KG1 (cell line): ENCODE data around the gene HTR3D.
"Not testable (repeated sequence)": the region's sequence is repeated elsewhere in the genome, so short reads cannot be mapped to it uniquely, and the experiment has no call there.

Source experiments
- DNase-seq: peaks from one replicate; lab custom pipeline; 2025; lab: John Stamatoyannopoulos, UW

Gene HTR3D

GRCh38 chr3:184031187-184031792, at the start of gene HTR3D:
Gene HTR3D, plus strand, starts transcription at chr3:184031742. Its CDS starts 0 bp downstream, at chr3:184031742.
- DNase-seq = no peak

- no peak for DNase-seq
Measured at GRCh38 chr3:183981990-183982644, 49.4 kb upstream of the HTR3D start.

GRCh38 chr3:183984127-183984740, 47.3 kb upstream of the HTR3D start:
- DNase-seq = no peak

GRCh38 chr3:183984749-183985729, 46.5 kb upstream of the HTR3D start:
- no peak for DNase-seq

GRCh38 chr3:183987000-183987600, 44.4 kb upstream of the HTR3D start:
- DNase-seq = no peak

GRCh38 chr3:183988216-183988790, 43.2 kb upstream of the HTR3D start:
- peak; percentile 17 for DNase-seq

- DNase-seq = no peak
Measured at GRCh38 chr3:183991403-183991802, 40.1 kb upstream of the HTR3D start.

- DNase-seq = no peak
Measured at GRCh38 chr3:184001761-184002160, 29.8 kb upstream of the HTR3D start.

- DNase-seq = no peak
Measured at GRCh38 chr3:184002469-184002868, 29.1 kb upstream of the HTR3D start.

- DNase-seq = no peak
Measured at GRCh38 chr3:184003187-184003967, 28.2 kb upstream of the HTR3D start.

GRCh38 chr3:184004476-184004875, 27.1 kb upstream of the HTR3D start:
- no peak for DNase-seq

- no peak for DNase-seq
Measured at GRCh38 chr3:184005941-184006507, 25.5 kb upstream of the HTR3D start.

- not testable (repeated sequence) for DNase-seq
Measured at GRCh38 chr3:184007143-184007813, 24.3 kb upstream of the HTR3D start.

GRCh38 chr3:184008161-184008560, 23.4 kb upstream of the HTR3D start:
- DNase-seq = no peak

- no peak for DNase-seq
Measured at GRCh38 chr3:184011230-184011876, 20.2 kb upstream of the HTR3D start.

- DNase-seq = no peak
Measured at GRCh38 chr3:184011937-184012889, 19.3 kb upstream of the HTR3D start.

- no peak for DNase-seq
Measured at GRCh38 chr3:184015381-184016019, 16.0 kb upstream of the HTR3D start.

GRCh38 chr3:184016169-184016570, 15.4 kb upstream of the HTR3D start:
- no peak for DNase-seq
